Measurements from ENCODE around the gene NUP37. TPM values are rescaled to one million over a fixed set of nuclear protein-coding genes. Genes with fewer than 3 reads are reported as not detected.

The NUP37 gene
- total and polyA plus RNA-seq, 9 of the 15 experiments (the other 6 are each of a cell fraction or from before 2014, with no cell fraction given): 72.2 to 429 (median 170) TPM

- no peak overlapping the region for H3K4me3 ChIP-seq
- no peaks in the 10 kb centered on the region for H3K36me3 ChIP-seq (ENCODE audit: control insufficient read depth, insufficient read depth, low read length)
- H3K4me1 ChIP-seq (replicated peaks in 1 of 2; ENCODE audit: control insufficient read depth in 2 of 2, insufficient read depth in 2 of 2, low read length in 2 of 2): peaks cover 0 to 8% of the 10 kb centered on the region in 2 experiments; a peak in 2 of 5 replicates
- H3K9me1 ChIP-seq (ENCODE audit: control insufficient read depth, insufficient read depth, low read length): no peaks in the 10 kb centered on the region
- POLR2A ChIA-PET: interaction anchor here (0.7 kb wide), 1 partner anchor 24 kb away, joined by 3 read pairs; no protein-coding TSS in a partner anchor
- H2AFZ ChIP-seq (ENCODE audit: low read depth, low read length): peak overlapping the region; percentile 96
- BruUV-seq (replicated peaks): no TSS peak
- CTCF ChIA-PET (ENCODE audit: low intra/inter-chr PET ratio): no interaction called here
- H3K4me2 ChIP-seq (ENCODE audit: insufficient read depth, low read length): no peak overlapping the region
- WGBS (ENCODE audit: insufficient coverage, low coverage, missing lambda C conversion rate): 74% methylated on average over 3 of the region's 3 CpGs
- in situ Hi-C loops (cut with MboI) (no loop called here), intact Hi-C loops (cut with micrococcal nuclease) (loop anchor here (2.0 kb wide), 1 partner anchor 58 kb away; the partner anchor contains the start of genes NUP37 and PARPBP)
- H3K9ac ChIP-seq (ENCODE audit: insufficient read depth in 1 of 2, low read depth in 2 of 2, low read length in 2 of 2): no peak overlapping the region
- peak; percentile 63 for ATAC-seq
- H3K79me2 ChIP-seq (ENCODE audit: control insufficient read depth, insufficient read depth, low read length): peaks cover 5% of the 10 kb centered on the region; the same call in 2 of the 3 replicates
- no peaks in the 10 kb centered on the region for H4K20me1 ChIP-seq (replicated peaks; ENCODE audit: control insufficient read depth, insufficient read depth, low read length)
- H3K27me3 ChIP-seq (ENCODE audit: control insufficient read depth in 2 of 2, insufficient read depth in 2 of 2, low read length in 2 of 2): no peaks in the 10 kb centered on the region
- DNase-seq (ENCODE audit: extremely low read depth in 1 of 4, low spot score in 3 of 4): peak in 2 of 4 experiments; percentile 34 to 54
- no peaks in the 10 kb centered on the region for H3K9me3 ChIP-seq (replicated peaks; ENCODE audit: control insufficient read depth, insufficient read depth, low read depth, low read length)
- peak; percentile 72 for FAIRE-seq
- H3K27ac ChIP-seq (ENCODE audit: extremely low read depth, low read depth, low read length): no peak overlapping the region
- TF ChIP-seq MEIS2 (IDR thresholded peaks at IDR 0.05; ENCODE audit: partially characterized antibody) (no peak), ZNF785 (CRISPR knock-in tag; IDR thresholded peaks at IDR 0.05) (no peak), TBL1XR1 (IDR thresholded peaks at IDR 0.05; ENCODE audit: low read length in 2 of 2) (no peak), ZNF707 (CRISPR knock-in tag; conservative IDR thresholded peaks at IDR 0.05) (no peak), WHSC1 (IDR thresholded peaks at IDR 0.05; ENCODE audit: low read length) (no peak), RFX1 (IDR thresholded peaks at IDR 0.05) (peak; percentile 34; the same call in 1 of the 2 replicates), NFIX (CRISPR knock-in tag; IDR thresholded peaks at IDR 0.05; ENCODE audit: low read depth) (no peak), TFE3 (CRISPR knock-in tag; IDR thresholded peaks at IDR 0.05) (no peak), RBM25 (IDR thresholded peaks at IDR 0.05; ENCODE audit: low read depth, low read length, severe bottlenecking) (peak; percentile 37), FOS (IDR thresholded peaks at IDR 0.05; ENCODE audit: extremely low read depth, insufficient read length) (peak; percentile 50), NFYB (IDR thresholded peaks at IDR 0.05; ENCODE audit: extremely low read depth, insufficient read length) (peak; percentile 47), TEAD1 (CRISPR knock-in tag; IDR thresholded peaks at IDR 0.05) (no peak), NR2C1 (IDR thresholded peaks at IDR 0.05) (peak; percentile 62), NR2C1 (tag; IDR thresholded peaks at IDR 0.05) (peak; percentile 79), NCOA2 (IDR thresholded peaks at IDR 0.05; ENCODE audit: partially characterized antibody in 2 of 2) (no peak)
- TF ChIP-seq, protein P1, sequence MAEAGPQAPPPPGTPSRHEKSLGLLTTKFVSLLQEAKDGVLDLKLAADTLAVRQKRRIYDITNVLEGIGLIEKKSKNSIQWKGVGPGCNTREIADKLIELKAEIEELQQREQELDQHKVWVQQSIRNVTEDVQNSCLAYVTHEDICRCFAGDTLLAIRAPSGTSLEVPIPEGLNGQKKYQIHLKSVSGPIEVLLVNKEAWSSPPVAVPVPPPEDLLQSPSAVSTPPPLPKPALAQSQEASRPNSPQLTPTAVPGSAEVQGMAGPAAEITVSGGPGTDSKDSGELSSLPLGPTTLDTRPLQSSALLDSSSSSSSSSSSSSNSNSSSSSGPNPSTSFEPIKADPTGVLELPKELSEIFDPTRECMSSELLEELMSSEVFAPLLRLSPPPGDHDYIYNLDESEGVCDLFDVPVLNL (CRISPR knock-in tag; IDR thresholded peaks at IDR 0.05; ENCODE audit: low read depth): no peak
- TF ChIP-seq, protein P2, sequence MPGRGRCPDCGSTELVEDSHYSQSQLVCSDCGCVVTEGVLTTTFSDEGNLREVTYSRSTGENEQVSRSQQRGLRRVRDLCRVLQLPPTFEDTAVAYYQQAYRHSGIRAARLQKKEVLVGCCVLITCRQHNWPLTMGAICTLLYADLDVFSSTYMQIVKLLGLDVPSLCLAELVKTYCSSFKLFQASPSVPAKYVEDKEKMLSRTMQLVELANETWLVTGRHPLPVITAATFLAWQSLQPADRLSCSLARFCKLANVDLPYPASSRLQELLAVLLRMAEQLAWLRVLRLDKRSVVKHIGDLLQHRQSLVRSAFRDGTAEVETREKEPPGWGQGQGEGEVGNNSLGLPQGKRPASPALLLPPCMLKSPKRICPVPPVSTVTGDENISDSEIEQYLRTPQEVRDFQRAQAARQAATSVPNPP (IDR thresholded peaks at IDR 0.05; ENCODE audit: borderline replicate concordance, insufficient read depth, insufficient read length): no peak
These were observed 56.8 kb downstream of the NUP37 start for GRCh38 chr12:102063069-102063468.
